Keratinocyte (primary cell): ENCODE results near the gene AGAP1. TPM values are rescaled to one million over a fixed set of nuclear protein-coding genes. Genes with fewer than 3 reads are reported as not detected.

Experiments used
- DNase-seq: peaks from one replicate; pipeline ENCODE4 v3.0.0-alpha.2; 2011; ENCODE audit warnings: low read depth, missing footprints, low spot score
- FAIRE-seq: peaks from 2 replicates; lab custom pipeline; 2011; peaks lifted over from hg19 to GRCh38; lab: Jason Lieb, UNC
- H2AFZ ChIP-seq: 2 replicates; pipeline ENCODE4 v1.6.0; 2012; ENCODE audit warnings: low read length, control low read depth, inconsistent platforms; ENCODE audit not compliant: control insufficient read depth
- H3K27ac ChIP-seq: 2 replicates; pipeline ENCODE4 v1.5.1; 2011; ENCODE audit warnings: low read length; ENCODE audit not compliant: control insufficient read depth, insufficient read depth
- H3K27me3 ChIP-seq: 3 replicates; pipeline ENCODE4 v1.6.0; 2011; ENCODE audit warnings: low read length; ENCODE audit not compliant: control insufficient read depth, insufficient read depth; ENCODE audit errors: extremely low read depth
- H3K36me3 ChIP-seq, 2 experiments: 2 replicates in 1 of 2; 3 replicates in 1 of 2; pipeline ENCODE4 v1.5.1; 2011; ENCODE audit warnings: low read length in 2 of 2, mild to moderate bottlenecking in 1 of 2; ENCODE audit not compliant: control insufficient read depth in 2 of 2, insufficient read depth in 2 of 2; ENCODE audit errors: extremely low read depth in 1 of 2
- H3K4me1 ChIP-seq: 3 replicates; pipeline ENCODE4 v1.5.1; 2011; ENCODE audit warnings: low read length; ENCODE audit not compliant: control insufficient read depth, insufficient read depth; ENCODE audit errors: extremely low read depth
- H3K4me2 ChIP-seq: 3 replicates; pipeline ENCODE4 v1.6.0; 2011; ENCODE audit warnings: low read depth, low read length; ENCODE audit not compliant: control insufficient read depth, insufficient read depth; ENCODE audit errors: extremely low read depth
- H3K4me3 ChIP-seq, 3 experiments: fragments of 200-600 bp in 1 of 3; sonication (generic) in 1 of 3; 2 replicates in 2 of 3; 3 replicates in 1 of 3; pipeline ENCODE4 v1.5.1; 2011 to 2016; ENCODE audit warnings: low read length in 3 of 3, mild to moderate bottlenecking in 3 of 3, control low read depth in 2 of 3, inconsistent platforms in 1 of 3, low read depth in 1 of 3, mixed read lengths in 1 of 3, mixed run types in 1 of 3, moderate library complexity in 1 of 3; ENCODE audit not compliant: control insufficient read depth in 2 of 3, insufficient read depth in 2 of 3; ENCODE audit errors: extremely low read depth in 1 of 3
- H3K79me2 ChIP-seq: 2 replicates; pipeline ENCODE4 v1.6.0; 2012; ENCODE audit warnings: low read length; ENCODE audit not compliant: control insufficient read depth, insufficient read depth
- H3K9ac ChIP-seq: 3 replicates; pipeline ENCODE4 v1.6.0; 2011; ENCODE audit warnings: low read length; ENCODE audit not compliant: control insufficient read depth, insufficient read depth; ENCODE audit errors: extremely low read depth
- H3K9me1 ChIP-seq: 3 replicates; pipeline ENCODE4 v1.6.0; 2011; ENCODE audit warnings: low read length; ENCODE audit not compliant: control insufficient read depth, insufficient read depth; ENCODE audit errors: extremely low read depth
- H3K9me3 ChIP-seq: 2 replicates; pipeline ENCODE4 v1.5.1; 2012; ENCODE audit warnings: low read depth, low read length; ENCODE audit not compliant: control insufficient read depth
- H4K20me1 ChIP-seq: 3 replicates; pipeline ENCODE4 v1.6.0; 2011; ENCODE audit warnings: low read length; ENCODE audit not compliant: control insufficient read depth, insufficient read depth; ENCODE audit errors: extremely low read depth
- EZH2 ChIP-seq: IDR thresholded peaks from one replicate; pipeline ENCODE4 v1.6.1; 2012; ENCODE audit warnings: inconsistent platforms, mild to moderate bottlenecking, low read length, moderate library complexity
- dilution Hi-C: fragments of 300-500 bp; cut with MboI; formaldehyde crosslinking; loops from one replicate; pipeline ENCODE4 v1.7.0; 2020; ENCODE audit warnings: low sequenced_read_pairs; ENCODE audit not compliant: extremely low pct_ligation_motif_present
- polyA plus RNA-seq, 5 experiments: library from polyadenylated mRNA; depleted of rRNA in 3 of 5; stranded (reverse) in 3 of 5; stranded (forward) in 1 of 5; unstranded in 1 of 5; fragments of >200 nt; gene quantifications; 1 replicate in 1 of 5; 2 replicates in 3 of 5; 3 replicates in 1 of 5; pipeline versions ENCODE4 v1.2.1 to v1.2.3, GENCODE V29; 2011 to 2012; ENCODE audit warnings: missing spikeins in 2 of 5, low read depth in 1 of 5, low replicate concordance in 1 of 5
- TF ChIP-seq, protein P1 (sequence below), 3 experiments: IDR thresholded peaks in 1 of 3; conservative IDR thresholded peaks in 1 of 3; optimal IDR thresholded peaks in 1 of 3; 2 replicates in 2 of 3; 3 replicates in 1 of 3; pipeline versions ENCODE3 to v1.5.1; 2011; ENCODE audit warnings: low read length in 3 of 3, mild to moderate bottlenecking in 3 of 3, moderate library complexity in 2 of 3, control low read depth in 1 of 3, inconsistent platforms in 1 of 3; ENCODE audit not compliant: insufficient read depth in 2 of 3; ENCODE audit errors: extremely low read depth in 1 of 3

The AGAP1 gene
- polyA plus RNA-seq, 1 donor (not counting 4 experiments of a cell fraction or from before 2014, with no cell fraction given) = 12.6 TPM

DNA sequence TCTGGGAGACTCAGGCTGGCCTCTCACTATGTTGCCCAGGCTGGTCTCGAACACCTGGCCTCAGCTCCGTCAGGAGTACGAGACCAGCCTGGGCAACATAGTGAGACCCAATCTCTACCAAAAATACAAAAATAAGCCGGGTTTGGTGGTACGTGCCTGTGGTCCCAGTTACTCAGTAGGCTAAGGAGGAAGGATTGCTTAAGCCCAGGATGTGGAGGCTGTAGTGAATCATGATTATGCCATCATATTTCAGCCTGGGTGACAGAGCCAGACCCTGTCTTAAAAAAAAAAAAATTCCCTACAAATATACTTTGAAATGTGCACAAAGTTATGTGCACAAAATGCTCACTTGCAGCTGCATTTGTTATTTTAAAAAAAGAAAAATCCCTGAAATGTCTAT, 26.3 kb upstream of the AGAP1 start:
- no peak overlapping the region for H3K27ac ChIP-seq
- no peaks in the 10 kb centered on the region for H3K9me1 ChIP-seq
- dilution Hi-C loops = no loop called here
- no peaks in the 10 kb centered on the region for H3K36me3 ChIP-seq
- FAIRE-seq (no peak), DNase-seq (no peak)
- no peak overlapping the region for H2AFZ ChIP-seq
- H3K4me2 ChIP-seq = no peak overlapping the region
- H3K9me3 ChIP-seq = no peaks in the 10 kb centered on the region
- TF ChIP-seq, protein P1, sequence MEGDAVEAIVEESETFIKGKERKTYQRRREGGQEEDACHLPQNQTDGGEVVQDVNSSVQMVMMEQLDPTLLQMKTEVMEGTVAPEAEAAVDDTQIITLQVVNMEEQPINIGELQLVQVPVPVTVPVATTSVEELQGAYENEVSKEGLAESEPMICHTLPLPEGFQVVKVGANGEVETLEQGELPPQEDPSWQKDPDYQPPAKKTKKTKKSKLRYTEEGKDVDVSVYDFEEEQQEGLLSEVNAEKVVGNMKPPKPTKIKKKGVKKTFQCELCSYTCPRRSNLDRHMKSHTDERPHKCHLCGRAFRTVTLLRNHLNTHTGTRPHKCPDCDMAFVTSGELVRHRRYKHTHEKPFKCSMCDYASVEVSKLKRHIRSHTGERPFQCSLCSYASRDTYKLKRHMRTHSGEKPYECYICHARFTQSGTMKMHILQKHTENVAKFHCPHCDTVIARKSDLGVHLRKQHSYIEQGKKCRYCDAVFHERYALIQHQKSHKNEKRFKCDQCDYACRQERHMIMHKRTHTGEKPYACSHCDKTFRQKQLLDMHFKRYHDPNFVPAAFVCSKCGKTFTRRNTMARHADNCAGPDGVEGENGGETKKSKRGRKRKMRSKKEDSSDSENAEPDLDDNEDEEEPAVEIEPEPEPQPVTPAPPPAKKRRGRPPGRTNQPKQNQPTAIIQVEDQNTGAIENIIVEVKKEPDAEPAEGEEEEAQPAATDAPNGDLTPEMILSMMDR (optimal IDR thresholded peaks at IDR 0.05 in 1 of 3, IDR thresholded peaks at IDR 0.05 in 1 of 3, conservative IDR thresholded peaks at IDR 0.05 in 1 of 3; ENCODE audit: extremely low read depth in 1 of 3, insufficient read depth in 2 of 3, low read length in 3 of 3) = no peak
- TF ChIP-seq EZH2 = no peak
- no peak overlapping the region for H3K9ac ChIP-seq
- no peak overlapping the region for H3K4me3 ChIP-seq
- H3K4me1 ChIP-seq = no peaks in the 10 kb centered on the region
- no peaks in the 10 kb centered on the region for H3K79me2 ChIP-seq
- H3K27me3 ChIP-seq = no peaks in the 10 kb centered on the region
- H4K20me1 ChIP-seq = no peaks in the 10 kb centered on the region

DNA sequence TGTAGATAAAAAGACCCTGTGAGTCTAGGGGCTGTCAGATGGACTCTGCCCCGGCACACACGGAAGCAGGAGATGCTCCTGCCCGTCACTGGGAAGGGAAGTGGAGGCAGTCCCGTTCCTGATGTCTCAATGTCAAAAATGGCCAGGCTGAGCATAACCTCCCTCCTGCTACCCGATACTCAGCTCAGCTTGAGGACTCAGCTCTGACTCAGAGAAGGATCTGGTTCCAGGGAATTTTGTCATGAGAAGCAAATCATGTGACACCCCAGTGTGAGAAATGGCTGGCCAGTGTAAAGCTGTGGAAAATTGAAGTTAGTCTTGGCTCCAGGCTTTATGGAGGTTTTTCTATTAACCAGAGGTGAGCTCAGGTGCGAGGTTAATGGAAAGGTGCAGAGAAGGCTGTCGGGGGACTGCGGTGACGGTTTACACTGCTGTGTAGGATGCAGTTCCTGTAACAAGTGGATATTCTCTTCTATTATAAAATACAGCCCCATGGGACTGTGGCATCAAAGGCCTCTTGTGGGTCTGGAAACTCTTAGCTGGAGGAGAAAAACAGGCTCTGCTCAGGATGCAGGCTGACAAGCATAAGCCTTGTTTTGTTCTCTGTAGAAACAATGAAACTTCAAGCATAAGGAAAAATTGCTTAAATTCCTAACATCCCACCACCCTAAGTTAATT, 24.7 kb upstream of the AGAP1 start:
- Histone ChIP-seq H3K27ac (no peak overlapping the region), H3K4me1 (no peaks in the 10 kb centered on the region), H4K20me1 (no peaks in the 10 kb centered on the region), H2AFZ (peak overlapping the region; percentile 51), H3K9me3 (no peaks in the 10 kb centered on the region), H3K27me3 (no peaks in the 10 kb centered on the region), H3K9ac (no peak overlapping the region), H3K79me2 (no peaks in the 10 kb centered on the region), H3K9me1 (no peaks in the 10 kb centered on the region), H3K4me3 (no peak overlapping the region), H3K4me2 (peak overlapping the region; percentile 13), H3K36me3 (no peaks in the 10 kb centered on the region)
- dilution Hi-C loops = no loop called here
- TF ChIP-seq EZH2 = no peak
- TF ChIP-seq, protein P1 (optimal IDR thresholded peaks at IDR 0.05 in 1 of 3, IDR thresholded peaks at IDR 0.05 in 1 of 3, conservative IDR thresholded peaks at IDR 0.05 in 1 of 3; ENCODE audit: extremely low read depth in 1 of 3, insufficient read depth in 2 of 3, low read length in 3 of 3) = no peak
- DNase-seq (no peak), FAIRE-seq (peak; percentile 69)
